GM18519 (cell line): Measurements from ENCODE around the gene ID3.

Experiments
- ATAC-seq: cut with Tn5 transposase; IDR thresholded peaks from one replicate; pipeline ENCODE4 v1.9.1; 2021; ENCODE audit warnings: mild to moderate bottlenecking, moderate library complexity; ENCODE audit not compliant: unreplicated experiment, low FRiP score

Gene ID3

DNA sequence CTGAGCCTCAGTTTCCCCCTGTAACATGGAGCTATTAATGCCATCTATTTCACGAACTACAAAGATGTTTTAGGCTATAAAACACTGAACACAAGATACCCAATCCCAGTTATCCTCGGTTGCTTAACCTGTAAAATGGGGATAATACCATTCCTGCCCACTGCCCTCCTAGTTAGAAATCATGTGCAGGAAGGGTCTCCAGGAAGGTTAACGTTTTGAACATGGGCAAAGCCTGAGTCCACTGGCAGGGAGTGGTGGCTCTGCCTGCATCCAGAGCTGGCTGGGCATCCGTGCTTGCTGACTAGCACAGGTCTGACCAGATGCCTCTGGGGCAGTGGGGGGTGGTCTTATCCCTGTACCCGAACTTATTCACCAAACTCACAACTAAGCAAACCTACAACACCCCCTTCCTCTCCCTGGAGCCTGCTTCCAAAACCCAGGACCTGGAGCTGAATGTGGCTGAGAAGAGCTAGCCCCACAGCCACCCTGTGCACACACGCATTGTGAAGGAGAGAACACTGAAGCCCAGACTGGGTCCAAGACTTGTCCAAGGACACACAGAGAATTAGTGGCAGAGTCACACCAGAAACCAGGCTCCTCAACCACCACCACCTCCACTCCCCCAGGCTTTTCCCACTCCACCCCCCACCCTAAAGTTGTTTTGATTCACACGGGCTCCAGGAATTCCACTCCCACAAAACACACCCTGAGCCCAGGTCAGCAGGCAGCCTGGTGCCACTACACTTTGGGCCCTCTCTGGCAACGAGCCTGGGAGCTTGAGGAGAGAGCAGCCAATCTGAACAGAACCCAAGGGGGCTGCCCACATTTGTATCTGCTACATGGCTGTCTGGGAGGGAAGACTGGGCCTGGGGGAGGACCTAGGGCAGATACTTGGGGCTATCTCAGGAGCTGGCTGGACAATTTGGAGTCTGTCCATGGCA, 29.9 kb downstream of the ID3 start:
- no peak for ATAC-seq

DNA sequence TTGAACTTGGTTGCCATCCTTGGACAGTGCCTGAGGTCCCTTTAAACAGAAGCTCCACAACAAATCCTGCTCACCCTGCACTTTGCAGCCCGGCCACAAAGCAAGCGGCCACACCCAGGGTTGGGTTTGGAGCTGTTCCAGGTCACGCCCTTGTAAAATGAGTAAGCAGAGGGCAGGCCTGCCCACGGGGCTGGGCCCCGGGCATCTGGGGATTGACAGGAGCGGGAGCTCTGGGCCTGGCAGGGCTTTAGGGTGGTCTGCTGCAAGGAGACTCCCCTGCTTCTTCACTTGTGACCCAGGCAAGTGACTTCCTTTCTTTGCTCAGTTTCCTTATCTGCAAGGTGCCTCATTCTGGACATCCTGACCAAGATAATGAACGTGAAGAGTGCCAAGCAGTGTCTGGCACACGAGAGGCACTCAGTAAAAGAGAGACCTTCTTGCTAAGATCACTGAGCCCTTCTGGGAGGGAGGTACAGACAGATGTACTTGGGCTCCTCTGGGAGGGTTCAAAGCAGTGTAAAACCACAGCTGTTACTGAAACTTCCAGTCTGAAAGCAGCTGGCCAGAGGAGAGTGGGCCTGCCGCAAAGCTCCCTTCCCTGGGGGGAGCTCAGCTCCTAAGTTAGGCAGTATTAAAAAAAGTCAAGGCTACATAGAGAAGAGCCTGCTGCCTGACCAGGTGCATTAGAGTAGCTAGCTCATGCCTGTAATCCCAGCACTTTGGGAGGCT, 30.9 kb downstream of the ID3 start:
- ATAC-seq: no peak

DNA sequence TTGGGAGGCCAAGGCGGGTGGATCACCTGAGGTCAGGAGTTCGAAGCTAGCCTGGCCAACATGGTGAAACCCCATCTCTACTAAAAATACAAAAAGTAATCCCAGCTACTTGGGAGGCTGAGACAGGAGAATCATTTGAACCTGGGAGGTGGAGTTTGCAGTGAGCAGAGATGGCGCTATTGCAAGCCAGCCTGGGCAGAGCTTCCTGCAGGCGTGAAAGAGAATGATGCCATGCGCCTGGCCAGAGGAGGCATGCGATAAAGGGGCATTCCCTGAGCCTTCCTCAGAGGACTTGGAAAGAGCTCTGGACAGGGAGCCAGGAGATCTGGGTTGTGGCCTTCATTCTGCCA, 31.4 kb downstream of the ID3 start:
- no peak for ATAC-seq

DNA sequence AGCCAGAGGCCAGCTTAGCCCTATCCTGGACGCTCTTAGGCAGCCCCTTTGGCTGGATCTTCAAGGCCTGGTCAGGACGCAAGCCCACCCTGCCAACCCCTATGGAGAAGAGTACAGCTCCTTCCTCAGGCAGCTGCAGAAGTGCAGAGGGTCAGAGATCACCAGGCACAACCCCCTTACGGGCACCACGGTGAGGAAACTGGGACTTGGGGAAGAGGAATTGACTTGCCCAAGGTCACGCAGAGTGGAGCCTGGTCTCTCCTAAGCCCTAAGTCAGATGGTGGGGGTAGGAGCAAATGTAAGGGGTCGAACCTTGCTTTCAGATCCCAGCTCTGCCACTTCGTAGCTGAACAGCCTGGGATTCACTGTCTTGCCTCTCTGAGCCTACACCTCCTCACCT, 31.9 kb downstream of the ID3 start:
- ATAC-seq: no peak

DNA sequence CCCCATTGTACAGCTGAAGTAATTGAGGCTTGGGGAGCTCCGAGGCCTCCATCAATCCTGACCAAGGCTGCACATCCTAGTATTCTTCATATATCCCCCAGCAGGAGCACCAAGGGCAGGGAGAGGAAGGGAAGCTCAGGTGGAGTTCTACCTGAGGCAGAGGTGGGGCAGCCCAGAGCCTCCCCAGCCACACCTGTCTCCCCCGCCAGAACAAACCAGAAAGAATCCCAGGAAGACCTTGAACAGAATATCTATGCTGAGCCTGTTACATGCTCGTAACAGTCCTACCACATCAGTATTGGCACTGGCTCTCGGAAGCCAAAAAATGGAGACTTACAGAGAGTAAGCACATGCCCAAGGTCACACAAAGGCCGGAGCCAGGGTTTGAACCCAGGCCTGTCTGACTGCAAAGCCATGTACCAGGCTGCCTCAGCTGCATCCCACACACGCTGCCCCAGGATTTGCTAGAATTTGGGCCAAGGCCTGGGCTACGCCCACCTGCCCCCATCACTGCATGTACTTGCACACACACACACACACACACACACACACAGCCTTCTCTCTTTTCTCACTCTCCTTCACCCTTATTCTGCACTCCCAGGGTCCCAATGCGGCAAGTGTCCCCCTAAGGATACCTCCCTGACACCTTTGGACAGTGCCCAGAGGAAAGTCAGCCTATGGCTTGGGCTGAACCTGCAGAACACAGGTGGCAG, 32.8 kb downstream of the ID3 start:
- no peak for ATAC-seq

DNA sequence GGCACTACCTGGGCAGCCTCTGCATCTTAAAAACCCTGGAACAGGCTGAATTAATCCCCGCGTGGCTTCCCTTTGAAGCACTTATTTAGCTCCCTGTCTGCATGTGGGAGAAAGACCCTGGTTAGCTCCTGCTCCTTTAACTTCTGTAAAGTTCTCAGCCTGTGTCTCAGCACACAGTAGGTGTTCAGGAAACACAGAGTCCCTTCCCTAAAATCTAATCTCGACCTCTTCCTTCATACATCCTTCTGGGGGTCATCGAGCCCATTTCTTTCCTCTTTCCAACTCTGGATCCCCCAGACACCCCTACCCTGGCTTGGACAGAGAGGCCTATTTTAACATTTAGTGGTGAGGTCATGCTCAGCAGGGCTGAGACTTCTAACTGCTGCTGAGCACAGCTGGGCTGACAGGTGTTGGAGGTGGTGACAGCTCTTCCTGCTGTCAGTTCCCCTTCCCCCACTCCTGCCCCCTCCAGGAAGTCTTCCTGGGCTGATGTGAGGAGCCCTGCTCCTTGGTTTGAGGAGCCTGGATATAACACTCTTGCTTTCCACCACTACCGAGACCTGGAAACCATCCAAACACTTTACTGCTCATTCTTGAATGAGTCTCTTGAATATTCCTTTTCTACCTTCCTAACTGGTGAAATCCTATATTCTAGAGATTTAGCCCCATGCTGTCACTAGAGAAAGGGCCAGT, 33.6 kb downstream of the ID3 start:
- ATAC-seq: no peak

DNA sequence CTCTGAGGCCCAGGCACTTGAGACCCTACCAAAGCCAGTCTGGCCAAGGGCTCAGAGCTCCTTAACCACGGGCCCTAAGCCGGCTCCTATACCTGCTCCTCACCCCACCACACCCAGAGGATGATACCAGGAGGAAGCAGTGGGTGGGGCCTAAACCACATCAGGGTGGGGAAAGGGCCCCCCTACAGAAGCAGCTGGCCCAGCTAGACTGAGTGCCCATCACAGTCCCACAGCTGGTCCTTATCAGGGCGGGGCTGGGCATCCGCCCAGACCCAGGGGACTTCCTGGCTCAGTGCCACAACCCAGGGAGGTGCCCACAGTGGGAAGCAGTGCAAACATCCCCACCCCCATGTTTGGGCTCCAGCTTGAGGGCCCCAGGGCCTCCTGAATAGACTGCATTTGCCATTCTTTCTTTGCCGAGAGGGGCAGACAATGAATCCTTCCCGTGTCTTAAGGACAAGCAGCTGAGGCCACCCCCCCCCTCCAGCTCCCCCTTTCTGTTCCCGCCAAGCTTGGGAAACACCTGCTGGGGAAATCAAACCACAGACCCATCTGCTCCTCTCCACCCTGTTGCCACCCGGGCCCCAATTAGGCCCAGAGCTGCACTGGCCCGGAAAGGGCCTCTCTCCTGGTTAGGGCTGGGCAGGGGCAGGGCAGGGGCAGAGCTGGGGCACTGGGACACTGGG, 34.4 kb downstream of the ID3 start:
- no peak for ATAC-seq

DNA sequence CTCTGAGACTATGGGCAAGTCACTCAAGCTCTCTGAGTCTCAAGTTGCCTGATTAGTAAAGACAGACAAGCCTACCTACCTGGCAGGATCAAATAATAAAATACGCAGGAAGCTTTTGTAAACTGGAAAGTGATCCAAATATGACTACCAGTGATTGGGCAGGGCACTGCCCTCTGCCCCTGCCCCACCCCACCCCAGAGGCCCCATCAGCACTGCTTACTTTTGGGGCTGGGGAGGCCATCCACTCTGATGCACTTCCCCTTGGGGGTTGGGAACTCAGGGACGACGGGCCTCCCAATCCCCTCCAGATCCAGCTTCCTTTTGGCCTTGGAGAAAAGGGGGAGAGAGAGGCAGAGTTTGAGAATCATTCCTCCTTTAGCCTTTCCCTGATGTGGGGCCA, 35.1 kb downstream of the ID3 start:
- ATAC-seq: no peak

DNA sequence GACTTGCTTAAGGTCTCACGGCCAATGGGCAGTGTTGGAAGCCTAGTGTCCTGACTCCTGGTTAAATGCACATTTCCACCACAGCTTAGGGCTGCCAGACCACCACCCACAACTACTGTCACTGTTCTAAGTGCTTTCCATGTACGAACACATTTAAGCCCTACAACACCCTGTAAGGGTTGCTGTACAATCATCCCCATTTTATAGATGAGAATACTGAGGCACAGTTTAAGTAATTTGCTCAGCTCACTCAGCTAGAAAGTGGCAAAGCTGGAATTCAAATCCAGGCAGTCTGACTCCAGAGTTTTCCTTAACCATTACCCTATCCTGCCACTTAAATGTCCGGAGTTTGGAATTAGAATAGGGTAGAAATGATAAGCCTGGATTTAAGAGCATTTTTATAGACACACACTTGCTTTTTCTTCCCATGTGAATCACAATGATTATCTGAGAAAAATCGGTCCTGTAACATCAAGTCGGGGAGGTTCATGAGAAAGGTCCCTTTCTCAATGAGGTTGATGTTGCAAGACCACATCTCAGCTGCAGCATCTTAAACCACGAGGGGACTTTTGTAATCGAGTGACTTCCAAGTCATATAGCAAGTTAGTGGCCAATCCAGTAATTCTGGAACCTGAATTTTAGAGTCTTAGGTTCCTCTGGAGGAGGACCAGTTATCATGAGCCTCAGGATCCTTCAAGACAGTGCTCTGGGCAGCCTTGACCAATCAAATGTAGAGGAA, 36.9 kb downstream of the ID3 start:
- no peak for ATAC-seq

DNA sequence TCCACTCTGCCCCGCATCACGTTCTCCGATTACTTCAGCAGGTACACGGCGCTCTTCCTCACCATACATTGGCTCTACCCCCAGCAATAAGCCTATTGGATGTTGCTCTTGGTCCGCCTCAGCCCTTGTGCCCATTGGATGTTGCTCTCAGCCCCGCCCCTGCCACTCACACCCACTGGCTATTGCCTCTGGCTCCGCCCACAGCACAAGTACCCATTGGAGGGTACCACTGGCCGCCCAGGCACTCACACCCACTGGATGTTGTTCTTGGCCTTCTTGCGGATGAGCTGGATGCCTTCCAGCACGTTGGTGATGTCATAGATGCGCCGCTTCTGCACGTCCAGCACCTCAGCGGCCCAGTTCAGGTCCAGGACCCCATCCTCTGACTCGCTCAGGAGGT, 37.7 kb downstream of the ID3 start:
- ATAC-seq: no peak

DNA sequence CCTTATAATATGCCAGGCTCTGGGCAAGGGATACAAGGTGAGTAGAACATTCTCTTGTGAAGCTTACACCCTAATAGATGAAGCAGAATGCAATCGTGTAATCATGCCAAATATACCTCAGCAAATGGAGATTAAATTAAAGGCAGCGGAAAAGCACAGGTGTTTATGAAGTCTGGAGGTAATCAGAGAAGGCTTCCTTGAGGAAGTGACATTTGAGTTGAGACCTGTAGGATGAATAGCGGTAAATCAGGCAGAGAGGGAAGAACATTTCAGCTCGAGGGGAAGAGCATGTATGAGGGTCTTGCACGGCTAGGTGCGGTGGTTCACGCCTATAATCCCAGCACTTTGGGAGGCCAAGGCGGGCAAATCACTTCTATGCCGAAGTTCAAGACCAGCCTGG, 41.7 kb downstream of the ID3 start:
- no peak for ATAC-seq

DNA sequence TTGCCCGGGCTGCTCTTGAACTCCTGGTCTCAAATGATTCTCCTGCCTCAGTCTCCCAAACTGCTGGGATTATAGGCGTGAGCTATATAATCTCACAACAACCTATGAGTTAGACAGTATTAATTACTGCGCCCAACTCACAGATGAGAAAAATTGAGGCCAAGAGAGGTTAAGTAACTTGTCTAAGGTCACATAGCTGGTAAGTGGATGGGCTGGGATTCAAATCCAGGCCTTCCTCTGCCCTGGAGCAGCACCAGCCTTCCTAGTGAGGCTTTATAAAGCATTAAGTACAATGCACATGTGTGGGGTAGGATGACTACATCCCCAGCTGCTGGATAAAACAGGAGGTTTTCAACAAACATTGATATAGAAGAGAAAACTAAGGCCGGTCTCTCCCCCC, 43.4 kb downstream of the ID3 start:
- no peak for ATAC-seq

DNA sequence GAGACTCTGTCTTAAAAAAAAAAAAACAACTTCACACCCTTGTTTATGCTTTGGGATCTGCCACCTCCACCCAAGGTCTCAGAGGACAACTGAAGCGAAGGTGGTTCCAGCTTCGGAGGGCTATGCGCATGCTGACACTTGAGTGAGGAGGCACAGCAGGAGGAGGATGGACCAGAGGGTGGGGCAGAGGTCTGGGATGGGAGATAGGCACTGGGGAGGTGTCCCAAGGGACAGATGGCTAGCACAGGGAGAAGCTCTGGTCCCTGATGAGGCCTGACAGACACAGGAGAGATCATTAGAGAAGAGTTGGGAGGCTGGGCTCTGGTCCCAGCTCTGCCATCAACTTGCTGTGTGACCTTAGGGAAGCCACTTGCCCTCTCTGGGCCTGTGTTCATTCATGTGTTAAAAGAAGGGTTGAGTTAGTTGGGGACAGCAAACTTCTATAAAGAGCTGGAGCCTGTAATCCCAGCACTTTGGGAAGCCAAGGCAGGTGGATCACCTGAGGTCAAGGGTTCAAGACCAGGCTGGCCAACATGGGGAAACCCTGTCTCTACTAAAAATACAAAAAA, 45.1 kb downstream of the ID3 start:
- ATAC-seq: no peak

DNA sequence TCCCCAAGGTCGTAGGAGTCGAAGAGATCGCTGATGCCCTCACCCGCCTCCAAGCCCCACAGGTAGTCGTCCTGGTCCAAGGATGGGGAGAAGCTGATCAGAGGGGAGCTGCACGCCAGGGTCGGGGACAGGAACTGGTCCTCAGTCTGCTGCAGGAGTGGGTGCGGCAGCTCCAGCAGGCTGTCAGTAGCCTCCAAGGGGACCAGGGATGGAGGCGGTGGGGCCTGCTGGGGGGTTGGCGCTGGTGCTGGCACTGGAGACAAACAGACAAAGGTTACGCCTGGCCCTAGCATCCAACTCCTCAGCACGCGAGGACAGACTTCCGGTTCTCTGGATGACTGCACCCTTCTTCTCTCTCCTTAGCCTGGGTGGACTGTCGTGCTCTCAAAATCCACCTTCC, 49.4 kb downstream of the ID3 start:
- ATAC-seq: no peak
